ENCODE results near the gene CAND2.

The CAND2 gene

DNA sequence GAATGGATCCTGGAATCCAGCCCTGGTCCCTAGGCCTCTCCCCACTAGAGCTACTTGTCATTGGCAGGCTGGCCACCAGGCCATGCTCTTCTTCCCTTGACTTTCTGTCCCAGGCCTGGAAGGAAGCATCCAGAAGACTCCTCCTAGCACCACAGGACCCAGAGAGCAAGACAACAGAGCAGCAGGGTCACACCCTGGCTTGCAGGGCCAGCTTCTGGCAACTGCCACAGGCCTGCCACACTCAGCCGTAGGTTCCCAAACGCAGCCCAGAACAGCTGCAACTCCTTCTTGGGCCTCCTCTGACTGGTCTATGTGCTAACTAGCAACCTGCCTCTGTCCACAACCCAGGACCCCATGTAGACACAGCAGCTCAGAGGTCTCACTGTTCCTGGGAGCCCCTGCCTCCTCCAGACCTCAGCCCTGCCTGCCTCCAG, 81.7 kb downstream of the CAND2 start:
- TF ChIP-seq TAF1 (IDR thresholded peaks at IDR 0.05; ENCODE audit: low read depth) (no peak), YY1 (IDR thresholded peaks at IDR 0.05; ENCODE audit: low read depth) (no peak), TCF12 (IDR thresholded peaks at IDR 0.05; ENCODE audit: low read depth) (no peak), EGR1 (IDR thresholded peaks at IDR 0.05) (no peak), MAX (IDR thresholded peaks at IDR 0.05) (no peak), RAD21 (IDR thresholded peaks at IDR 0.05; ENCODE audit: low read depth) (no peak), NFIC (IDR thresholded peaks at IDR 0.05) (no peak), CEBPB (IDR thresholded peaks at IDR 0.05) (no peak), CREB1 (IDR thresholded peaks at IDR 0.05; ENCODE audit: low read depth) (no peak), TEAD4 (IDR thresholded peaks at IDR 0.05) (no peak), ZBTB7A (IDR thresholded peaks at IDR 0.05; ENCODE audit: low read depth) (no peak), FOXM1 (IDR thresholded peaks at IDR 0.05; ENCODE audit: borderline replicate concordance, low read depth) (no peak), EP300 (IDR thresholded peaks at IDR 0.05; ENCODE audit: borderline replicate concordance) (no peak)
- TF ChIP-seq, protein P1, sequence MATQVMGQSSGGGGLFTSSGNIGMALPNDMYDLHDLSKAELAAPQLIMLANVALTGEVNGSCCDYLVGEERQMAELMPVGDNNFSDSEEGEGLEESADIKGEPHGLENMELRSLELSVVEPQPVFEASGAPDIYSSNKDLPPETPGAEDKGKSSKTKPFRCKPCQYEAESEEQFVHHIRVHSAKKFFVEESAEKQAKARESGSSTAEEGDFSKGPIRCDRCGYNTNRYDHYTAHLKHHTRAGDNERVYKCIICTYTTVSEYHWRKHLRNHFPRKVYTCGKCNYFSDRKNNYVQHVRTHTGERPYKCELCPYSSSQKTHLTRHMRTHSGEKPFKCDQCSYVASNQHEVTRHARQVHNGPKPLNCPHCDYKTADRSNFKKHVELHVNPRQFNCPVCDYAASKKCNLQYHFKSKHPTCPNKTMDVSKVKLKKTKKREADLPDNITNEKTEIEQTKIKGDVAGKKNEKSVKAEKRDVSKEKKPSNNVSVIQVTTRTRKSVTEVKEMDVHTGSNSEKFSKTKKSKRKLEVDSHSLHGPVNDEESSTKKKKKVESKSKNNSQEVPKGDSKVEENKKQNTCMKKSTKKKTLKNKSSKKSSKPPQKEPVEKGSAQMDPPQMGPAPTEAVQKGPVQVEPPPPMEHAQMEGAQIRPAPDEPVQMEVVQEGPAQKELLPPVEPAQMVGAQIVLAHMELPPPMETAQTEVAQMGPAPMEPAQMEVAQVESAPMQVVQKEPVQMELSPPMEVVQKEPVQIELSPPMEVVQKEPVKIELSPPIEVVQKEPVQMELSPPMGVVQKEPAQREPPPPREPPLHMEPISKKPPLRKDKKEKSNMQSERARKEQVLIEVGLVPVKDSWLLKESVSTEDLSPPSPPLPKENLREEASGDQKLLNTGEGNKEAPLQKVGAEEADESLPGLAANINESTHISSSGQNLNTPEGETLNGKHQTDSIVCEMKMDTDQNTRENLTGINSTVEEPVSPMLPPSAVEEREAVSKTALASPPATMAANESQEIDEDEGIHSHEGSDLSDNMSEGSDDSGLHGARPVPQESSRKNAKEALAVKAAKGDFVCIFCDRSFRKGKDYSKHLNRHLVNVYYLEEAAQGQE (IDR thresholded peaks at IDR 0.05; ENCODE audit: low read depth) = no peak
- TF ChIP-seq, protein P2, sequence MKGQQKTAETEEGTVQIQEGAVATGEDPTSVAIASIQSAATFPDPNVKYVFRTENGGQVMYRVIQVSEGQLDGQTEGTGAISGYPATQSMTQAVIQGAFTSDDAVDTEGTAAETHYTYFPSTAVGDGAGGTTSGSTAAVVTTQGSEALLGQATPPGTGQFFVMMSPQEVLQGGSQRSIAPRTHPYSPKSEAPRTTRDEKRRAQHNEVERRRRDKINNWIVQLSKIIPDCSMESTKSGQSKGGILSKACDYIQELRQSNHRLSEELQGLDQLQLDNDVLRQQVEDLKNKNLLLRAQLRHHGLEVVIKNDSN (IDR thresholded peaks at IDR 0.05) = no peak

DNA sequence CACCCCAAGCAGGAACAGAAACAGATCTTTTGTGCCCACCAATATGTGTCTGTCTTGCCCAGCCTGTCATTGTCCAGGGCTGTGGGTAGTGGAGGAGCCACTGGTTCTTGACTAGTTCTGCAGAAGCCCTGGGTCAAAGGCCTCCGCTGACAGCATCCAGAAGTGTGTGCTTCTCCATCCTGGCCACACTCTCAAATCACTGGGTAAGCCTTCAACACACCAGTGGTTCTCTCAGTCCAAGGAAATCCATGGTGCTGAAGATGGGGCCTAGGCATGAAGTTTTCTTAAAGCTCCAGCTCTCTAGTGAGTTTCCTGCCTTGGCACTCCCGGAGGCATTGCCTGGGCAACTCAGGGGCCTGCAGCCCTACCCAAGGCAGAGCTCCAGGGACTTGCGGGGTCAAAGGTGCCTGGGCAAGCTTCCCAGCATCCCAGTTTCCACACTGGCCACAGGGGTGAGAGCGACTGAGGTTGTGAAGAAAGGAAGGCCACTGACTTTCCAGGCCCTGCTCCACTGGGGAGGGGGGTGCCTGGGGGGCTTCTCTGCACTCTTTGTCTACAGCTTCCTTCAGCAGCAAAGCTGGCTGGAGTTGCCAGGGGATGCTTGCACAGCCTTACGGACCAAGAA, 82.8 kb downstream of the CAND2 start:
- TF ChIP-seq ZBTB7A (IDR thresholded peaks at IDR 0.05; ENCODE audit: low read depth) = no peak
- TF ChIP-seq FOXM1 (IDR thresholded peaks at IDR 0.05; ENCODE audit: borderline replicate concordance, low read depth) = no peak
- TF ChIP-seq RAD21 (IDR thresholded peaks at IDR 0.05; ENCODE audit: low read depth) = no peak
- TF ChIP-seq CREB1 (IDR thresholded peaks at IDR 0.05; ENCODE audit: low read depth) = no peak
- no peak for TF ChIP-seq YY1 (IDR thresholded peaks at IDR 0.05; ENCODE audit: low read depth)
- TF ChIP-seq, protein P1 (IDR thresholded peaks at IDR 0.05; ENCODE audit: low read depth) = peak; percentile 78
- no peak for TF ChIP-seq TCF12 (IDR thresholded peaks at IDR 0.05; ENCODE audit: low read depth)
- no peak for TF ChIP-seq EGR1 (IDR thresholded peaks at IDR 0.05)
- TF ChIP-seq EP300 (IDR thresholded peaks at IDR 0.05; ENCODE audit: borderline replicate concordance) = no peak

GRCh38 chr3:12882336-12883310, 86.1 kb downstream of the CAND2 start:
- no peak for TF ChIP-seq YY1 (IDR thresholded peaks at IDR 0.05; ENCODE audit: low read depth)

- no peak for TF ChIP-seq ZBTB7A (IDR thresholded peaks at IDR 0.05; ENCODE audit: low read depth)
- no peak for TF ChIP-seq TAF1 (IDR thresholded peaks at IDR 0.05; ENCODE audit: low read depth)
- TF ChIP-seq EP300 (IDR thresholded peaks at IDR 0.05; ENCODE audit: borderline replicate concordance) = no peak
- TF ChIP-seq MAX (IDR thresholded peaks at IDR 0.05) = no peak
- no peak for TF ChIP-seq NFIC (IDR thresholded peaks at IDR 0.05)
- TF ChIP-seq, protein P2 (IDR thresholded peaks at IDR 0.05) = no peak
- no peak for TF ChIP-seq FOXM1 (IDR thresholded peaks at IDR 0.05; ENCODE audit: borderline replicate concordance, low read depth)
- no peak for TF ChIP-seq RAD21 (IDR thresholded peaks at IDR 0.05; ENCODE audit: low read depth)
- no peak for TF ChIP-seq CREB1 (IDR thresholded peaks at IDR 0.05; ENCODE audit: low read depth)
- TF ChIP-seq TCF12 (IDR thresholded peaks at IDR 0.05; ENCODE audit: low read depth) = no peak
- no peak for TF ChIP-seq CEBPB (IDR thresholded peaks at IDR 0.05)
- TF ChIP-seq TEAD4 (IDR thresholded peaks at IDR 0.05) = no peak
- TF ChIP-seq YY1 (IDR thresholded peaks at IDR 0.05; ENCODE audit: low read depth) = no peak
- TF ChIP-seq, protein P1 (IDR thresholded peaks at IDR 0.05; ENCODE audit: low read depth) = no peak
- no peak for TF ChIP-seq EGR1 (IDR thresholded peaks at IDR 0.05)
Observed at GRCh38 chr3:12884186-12884680, 87.8 kb downstream of the CAND2 start.
